WI38 (cell line): ENCODE results near the gene GPR132.
"Not testable (repeated sequence)": the region's sequence is repeated elsewhere in the genome, so short reads cannot be mapped to it uniquely, and the experiment has no call there.

Experiments used
- H3K4me3 ChIP-seq: 2 replicates; pipeline ENCODE4 v1.5.1; 2011; ENCODE audit warnings: low read depth, mild to moderate bottlenecking, control low read depth, low read length
- CTCF ChIP-seq: IDR thresholded peaks from 2 replicates; pipeline ENCODE4 v1.5.1; 2012; ENCODE audit warnings: low read depth, mild to moderate bottlenecking, control low read depth, low read length

The GPR132 gene

GRCh38 chr14:105030836-105031396 is 34.3 kb downstream of the GPR132 start:
- TF ChIP-seq CTCF, result no peak
- H3K4me3 ChIP-seq, result no peak overlapping the region

GRCh38 chr14:105030194-105030593 is 35.0 kb downstream of the GPR132 start:
- no peak overlapping the region for H3K4me3 ChIP-seq
- no peak for TF ChIP-seq CTCF

DNA sequence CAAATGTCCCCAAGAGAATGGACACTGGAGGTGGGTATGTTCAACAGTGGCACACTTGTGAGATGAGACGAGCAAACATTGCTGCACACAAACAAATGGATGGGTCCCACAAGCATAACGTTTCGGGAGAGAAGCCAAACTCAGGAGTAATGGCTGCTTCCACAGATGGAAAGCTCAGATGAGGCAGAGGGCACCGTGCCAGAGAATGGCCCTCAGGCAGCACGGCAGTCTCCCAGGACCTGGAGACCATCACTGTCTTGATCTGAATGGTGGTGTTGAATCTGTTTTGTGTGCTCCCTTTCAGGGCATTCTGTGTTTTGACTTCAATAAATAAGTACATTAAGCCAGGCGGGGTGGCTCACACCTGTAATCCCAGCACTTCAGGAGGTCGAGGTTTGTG is 35.8 kb downstream of the GPR132 start:
- H3K4me3 ChIP-seq, result no peak overlapping the region
- no peak for TF ChIP-seq CTCF

GRCh38 chr14:105028251-105028927 is 36.8 kb downstream of the GPR132 start:
- no peak for TF ChIP-seq CTCF
- H3K4me3 ChIP-seq, result no peak overlapping the region

DNA sequence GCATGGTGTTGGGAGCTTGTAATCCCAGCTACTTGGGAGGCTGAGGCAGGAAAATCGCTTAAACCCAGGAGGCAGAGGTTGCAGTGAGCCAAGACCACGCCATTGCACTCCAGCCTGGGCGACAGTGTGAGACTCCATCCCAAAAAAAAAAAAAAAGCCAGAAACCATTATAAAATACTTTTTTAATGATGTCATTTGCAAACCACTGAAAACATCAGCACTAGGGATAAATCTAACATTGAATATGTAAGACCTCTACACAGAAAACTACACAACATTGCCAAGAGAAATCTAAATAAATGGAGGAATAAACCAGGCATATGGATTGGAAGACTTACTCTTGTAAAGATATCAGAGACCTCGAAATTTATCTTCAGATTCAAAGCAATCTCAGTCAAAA is 37.5 kb downstream of the GPR132 start:
- H3K4me3 ChIP-seq, result not testable (repeated sequence)

GRCh38 chr14:105026802-105027563 is 38.2 kb downstream of the GPR132 start:
- H3K4me3 ChIP-seq, result no peak overlapping the region
- no peak for TF ChIP-seq CTCF

GRCh38 chr14:105026033-105026785 is 39.0 kb downstream of the GPR132 start:
- TF ChIP-seq CTCF, result no peak
- no peak overlapping the region for H3K4me3 ChIP-seq
